ENCODE data around the gene AGPAT3. TPM values are rescaled to one million over a fixed set of nuclear protein-coding genes. Genes with fewer than 3 reads are reported as not detected.
A peak's percentile ranks its signal among the peaks of the same experiment; 100 is the strongest.

Gene AGPAT3
- total and polyA plus RNA-seq, 5 donors from 2014 or later: 13.3 to 67.8 (median 18.1) TPM

- H3K9me3 Mint-ChIP-seq: no peaks in the 10 kb centered on the region
- H3K27me3 Mint-ChIP-seq: no peaks in the 10 kb centered on the region
- Histone ChIP-seq H3K9me3 (ENCODE audit: control insufficient read depth in 2 of 2, low read length in 2 of 2) (no peaks in the 10 kb centered on the region), H3K4me1 (ENCODE audit: control insufficient read depth, insufficient read depth, low read length, poor library complexity, severe bottlenecking) (peaks cover 45% of the 10 kb centered on the region), H3K27me3 (ENCODE audit: control insufficient read depth, insufficient read depth, low read length) (no peaks in the 10 kb centered on the region), H3K4me3 (ENCODE audit: low read depth, low read length) (no peak overlapping the region), H3K36me3 (ENCODE audit: control insufficient read depth, insufficient read depth, low read length) (peaks cover 7% of the 10 kb centered on the region), H3K27ac (ENCODE audit: insufficient read depth, low read length, poor library complexity, severe bottlenecking) (peak overlapping the region; percentile 60)
- peak overlapping the region in 2 of 4 donors; percentile 38 to 43 for H3K4me3 Mint-ChIP-seq
- peaks cover 22% of the 10 kb centered on the region for H3K36me3 Mint-ChIP-seq
- peak overlapping the region; percentile 25 to 91 (median 62) for H3K27ac Mint-ChIP-seq
- H3K4me1 Mint-ChIP-seq: peaks cover 14 to 76% (median 39%) of the 10 kb centered on the region in 4 donors
- no peak for DNase-seq
- ATAC-seq (ENCODE audit: low read depth in 2 of 2): no peak
Observed at GRCh38 chr21:43882952-43883545, 18.0 kb downstream of the AGPAT3 start.

GRCh38 chr21:43884012-43884860 lies 19.2 kb downstream of the AGPAT3 start:
- peaks cover 45% of the 10 kb centered on the region for H3K4me1 ChIP-seq (ENCODE audit: control insufficient read depth, insufficient read depth, low read length, poor library complexity, severe bottlenecking)
- H3K9me3 ChIP-seq (ENCODE audit: control insufficient read depth in 2 of 2, low read length in 2 of 2): no peaks in the 10 kb centered on the region
- Mint-ChIP-seq H3K4me3 (peak overlapping the region in 3 of 4 donors; percentile 53 to 70 (median 54)), H3K9me3 (no peaks in the 10 kb centered on the region), H3K27me3 (no peaks in the 10 kb centered on the region), H3K4me1 (peaks cover 14 to 75% (median 39%) of the 10 kb centered on the region in 4 donors), H3K27ac (peak overlapping the region; percentile 72 to 91 (median 86)), H3K36me3 (peaks cover 18% of the 10 kb centered on the region)
- peak in 1 of 3 donors; percentile 42 for DNase-seq
- peaks cover 9% of the 10 kb centered on the region for H3K36me3 ChIP-seq (ENCODE audit: control insufficient read depth, insufficient read depth, low read length)
- H3K4me3 ChIP-seq (ENCODE audit: low read depth, low read length): no peak overlapping the region
- no peaks in the 10 kb centered on the region for H3K27me3 ChIP-seq (ENCODE audit: control insufficient read depth, insufficient read depth, low read length)
- ATAC-seq (ENCODE audit: low read depth in 2 of 2): peak; percentile 64 to 69
- peak overlapping the region; percentile 60 for H3K27ac ChIP-seq (ENCODE audit: insufficient read depth, low read length, poor library complexity, severe bottlenecking)

- Histone ChIP-seq H3K36me3 (ENCODE audit: control insufficient read depth, insufficient read depth, low read length) (peaks cover 11% of the 10 kb centered on the region), H3K9me3 (ENCODE audit: control insufficient read depth in 2 of 2, low read length in 2 of 2) (no peaks in the 10 kb centered on the region), H3K27me3 (ENCODE audit: control insufficient read depth, insufficient read depth, low read length) (no peaks in the 10 kb centered on the region), H3K4me3 (ENCODE audit: low read depth, low read length) (no peak overlapping the region), H3K4me1 (ENCODE audit: control insufficient read depth, insufficient read depth, low read length, poor library complexity, severe bottlenecking) (peaks cover 42% of the 10 kb centered on the region), H3K27ac (ENCODE audit: insufficient read depth, low read length, poor library complexity, severe bottlenecking) (peak overlapping the region; percentile 60)
- ATAC-seq (ENCODE audit: low read depth in 2 of 2) (no peak), DNase-seq (no peak)
- H3K36me3 Mint-ChIP-seq: peaks cover 14% of the 10 kb centered on the region
- no peaks in the 10 kb centered on the region for H3K27me3 Mint-ChIP-seq
- H3K4me3 Mint-ChIP-seq: peak overlapping the region in 3 of 4 donors; percentile 50 to 54 (median 53)
- H3K9me3 Mint-ChIP-seq: no peaks in the 10 kb centered on the region
- H3K4me1 Mint-ChIP-seq: peaks cover 14 to 74% (median 37%) of the 10 kb centered on the region in 4 donors
- H3K27ac Mint-ChIP-seq: peak overlapping the region in 2 of 3 donors; percentile 72 to 86
Observed at GRCh38 chr21:43884861-43885417, 19.9 kb downstream of the AGPAT3 start.

GRCh38 chr21:43885721-43886120 lies 20.7 kb downstream of the AGPAT3 start:
- no peak overlapping the region for H3K27ac Mint-ChIP-seq
- H3K4me1 Mint-ChIP-seq: peaks cover 10 to 69% (median 33%) of the 10 kb centered on the region in 4 donors
- H3K4me3 Mint-ChIP-seq: peak overlapping the region in 1 of 4 donors; percentile 9
- peaks cover 35% of the 10 kb centered on the region for H3K4me1 ChIP-seq (ENCODE audit: control insufficient read depth, insufficient read depth, low read length, poor library complexity, severe bottlenecking)
- DNase-seq: no peak
- peaks cover 9% of the 10 kb centered on the region for H3K36me3 Mint-ChIP-seq
- no peaks in the 10 kb centered on the region for H3K27me3 Mint-ChIP-seq
- H3K27me3 ChIP-seq (ENCODE audit: control insufficient read depth, insufficient read depth, low read length): no peaks in the 10 kb centered on the region
- no peak for ATAC-seq (ENCODE audit: low read depth in 2 of 2)
- H3K9me3 ChIP-seq (ENCODE audit: control insufficient read depth in 2 of 2, low read length in 2 of 2): no peaks in the 10 kb centered on the region
- no peak overlapping the region for H3K4me3 ChIP-seq (ENCODE audit: low read depth, low read length)
- no peaks in the 10 kb centered on the region for H3K9me3 Mint-ChIP-seq
- no peak overlapping the region for H3K27ac ChIP-seq (ENCODE audit: insufficient read depth, low read length, poor library complexity, severe bottlenecking)
- H3K36me3 ChIP-seq (ENCODE audit: control insufficient read depth, insufficient read depth, low read length): peaks cover 9% of the 10 kb centered on the region

DNA sequence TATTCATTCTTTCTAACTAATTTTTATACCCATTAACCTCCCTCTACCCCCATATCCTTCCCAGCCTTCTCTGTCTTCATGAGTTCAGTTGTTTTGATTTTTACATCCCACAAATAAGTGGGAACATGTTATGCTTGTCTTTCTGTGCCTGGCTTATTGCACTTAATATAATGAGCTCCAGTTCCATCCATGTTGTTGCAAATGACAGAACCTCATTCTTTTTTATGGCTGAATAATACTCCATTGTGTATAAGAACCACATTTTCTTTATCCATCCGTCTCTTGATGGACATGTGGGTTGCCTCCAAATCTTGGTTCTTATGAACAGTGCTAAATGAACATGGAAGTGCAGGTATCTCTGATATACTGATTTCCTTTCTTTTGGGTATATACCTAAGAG lies 21.5 kb downstream of the AGPAT3 start:
- H3K27ac Mint-ChIP-seq: peak overlapping the region in 1 of 3 donors; percentile 32
- no peak for ATAC-seq (ENCODE audit: low read depth in 2 of 2)

DNA sequence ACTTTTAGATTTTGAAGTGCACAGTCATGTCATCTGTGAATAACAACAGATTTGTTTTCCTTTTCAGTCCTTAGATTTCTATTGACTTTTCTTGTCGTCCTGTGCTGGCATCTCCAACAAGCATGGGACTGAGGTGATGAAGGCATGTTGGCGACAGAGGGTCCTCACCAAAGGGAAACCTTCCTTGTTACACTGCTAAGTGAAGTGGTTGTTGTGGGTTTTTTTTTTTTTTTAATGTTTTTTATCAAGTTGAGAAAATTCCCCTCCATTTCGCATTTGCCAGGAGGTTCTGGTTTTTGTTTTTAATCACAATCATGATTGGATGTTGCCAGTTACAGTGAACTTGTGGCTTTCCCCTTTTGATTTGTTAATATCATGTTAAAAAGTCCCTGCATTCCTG lies 24.0 kb downstream of the AGPAT3 start:
- Mint-ChIP-seq H3K4me3 (no peak overlapping the region), H3K9me3 (no peaks in the 10 kb centered on the region), H3K4me1 (peaks cover 12 to 67% (median 32%) of the 10 kb centered on the region in 4 donors), H3K36me3 (peaks cover 13% of the 10 kb centered on the region), H3K27ac (no peak overlapping the region), H3K27me3 (no peaks in the 10 kb centered on the region)
- Histone ChIP-seq H3K4me1 (ENCODE audit: control insufficient read depth, insufficient read depth, low read length, poor library complexity, severe bottlenecking) (peaks cover 24% of the 10 kb centered on the region), H3K9me3 (ENCODE audit: control insufficient read depth in 2 of 2, low read length in 2 of 2) (no peaks in the 10 kb centered on the region), H3K27ac (ENCODE audit: insufficient read depth, low read length, poor library complexity, severe bottlenecking) (no peak overlapping the region), H3K36me3 (ENCODE audit: control insufficient read depth, insufficient read depth, low read length) (peaks cover 9% of the 10 kb centered on the region), H3K27me3 (ENCODE audit: control insufficient read depth, insufficient read depth, low read length) (no peaks in the 10 kb centered on the region), H3K4me3 (ENCODE audit: low read depth, low read length) (no peak overlapping the region)
- DNase-seq (no peak), ATAC-seq (ENCODE audit: low read depth in 2 of 2) (no peak)

More for the DNA sequence above, 21.5 kb downstream of the AGPAT3 start:
- Histone ChIP-seq H3K4me3 (ENCODE audit: low read depth, low read length) (no peak overlapping the region), H3K27ac (ENCODE audit: insufficient read depth, low read length, poor library complexity, severe bottlenecking) (no peak overlapping the region), H3K4me1 (ENCODE audit: control insufficient read depth, insufficient read depth, low read length, poor library complexity, severe bottlenecking) (peaks cover 29% of the 10 kb centered on the region), H3K9me3 (ENCODE audit: control insufficient read depth in 2 of 2, low read length in 2 of 2) (no peaks in the 10 kb centered on the region), H3K36me3 (ENCODE audit: control insufficient read depth, insufficient read depth, low read length) (peaks cover 9% of the 10 kb centered on the region), H3K27me3 (ENCODE audit: control insufficient read depth, insufficient read depth, low read length) (no peaks in the 10 kb centered on the region)
- H3K27me3 Mint-ChIP-seq: no peaks in the 10 kb centered on the region
- H3K4me3 Mint-ChIP-seq: peak overlapping the region in 1 of 4 donors; percentile 4
- no peaks in the 10 kb centered on the region for H3K9me3 Mint-ChIP-seq
- no peak for DNase-seq
- H3K4me1 Mint-ChIP-seq: peaks cover 4 to 62% (median 26%) of the 10 kb centered on the region in 4 donors
- peaks cover 8% of the 10 kb centered on the region for H3K36me3 Mint-ChIP-seq

DNA sequence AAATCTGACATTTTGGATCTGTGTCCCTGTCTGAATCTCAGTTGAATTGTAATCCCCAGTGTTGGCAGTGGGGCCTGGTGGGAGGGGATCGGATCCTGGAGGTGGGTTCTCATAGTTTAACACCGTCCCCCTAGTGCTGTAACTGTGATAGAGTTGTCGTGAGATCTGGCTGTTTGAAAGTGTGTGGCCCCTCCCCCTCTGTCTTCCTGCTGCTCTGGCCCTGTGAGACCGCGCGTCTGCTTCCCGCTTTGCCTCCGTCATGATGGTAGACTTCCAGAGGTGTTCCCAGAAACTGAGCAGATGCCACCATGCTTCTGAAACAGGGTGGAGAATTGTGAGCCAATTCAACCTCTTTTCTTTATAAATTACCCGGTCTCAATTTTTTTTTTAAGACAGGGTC lies 25.0 kb downstream of the AGPAT3 start:
- DNase-seq: no peak
- no peak overlapping the region for H3K4me3 Mint-ChIP-seq
- H3K4me1 Mint-ChIP-seq: peaks cover 22 to 65% (median 36%) of the 10 kb centered on the region in 4 donors
- Histone ChIP-seq H3K9me3 (ENCODE audit: control insufficient read depth in 2 of 2, low read length in 2 of 2) (no peaks in the 10 kb centered on the region), H3K36me3 (ENCODE audit: control insufficient read depth, insufficient read depth, low read length) (peaks cover 9% of the 10 kb centered on the region), H3K27ac (ENCODE audit: insufficient read depth, low read length, poor library complexity, severe bottlenecking) (no peak overlapping the region), H3K4me3 (ENCODE audit: low read depth, low read length) (no peak overlapping the region), H3K27me3 (ENCODE audit: control insufficient read depth, insufficient read depth, low read length) (no peaks in the 10 kb centered on the region), H3K4me1 (ENCODE audit: control insufficient read depth, insufficient read depth, low read length, poor library complexity, severe bottlenecking) (peaks cover 14% of the 10 kb centered on the region)
- H3K36me3 Mint-ChIP-seq: peaks cover 13% of the 10 kb centered on the region
- H3K27me3 Mint-ChIP-seq: no peaks in the 10 kb centered on the region
- H3K9me3 Mint-ChIP-seq: no peaks in the 10 kb centered on the region
- no peak for ATAC-seq (ENCODE audit: low read depth in 2 of 2)
- H3K27ac Mint-ChIP-seq: peak overlapping the region; percentile 46 to 67 (median 57)
